K562 (cell line): ENCODE measurements around the gene ANKRD13B. TPM values are rescaled to one million over a fixed set of nuclear protein-coding genes. Genes with fewer than 3 reads are reported as not detected.

Experiments used
- ATAC-seq: fragments of 200-7000 bp; cut with Tn5 transposase; 3 replicates; pipeline ENCODE4 v1.9.1; 2020; ENCODE audit warnings: moderate library complexity
- BruUV-seq: library from RNA; stranded (reverse); fragments of 400-500 nt; replicated peaks from 2 replicates; lab custom pipeline; 2021; lab: Mats Ljungman, UMichigan
- CTCF ChIA-PET: fragments of 300-600 bp; formaldehyde crosslinking; extraction: SDS; loops from one replicate; lab custom pipeline; 2021; ENCODE audit warnings: low intra/inter-chr PET ratio; lab: Yijun Ruan, JAX
- POLR2A ChIA-PET: fragments of 300-600, 350-650 bp; sonication (Branson Sonifier 250); formaldehyde crosslinking; extraction: SDS; loops from one replicate; lab custom pipeline; 2021; ENCODE audit warnings: antibody characterized with exemption, inconsistent platforms; lab: Yijun Ruan, JAX
- DNase-seq, 4 experiments: peaks; one replicate each; pipeline versions ENCODE4 v3.0.0 to v3.0.0-alpha.2; 2011 to 2018; ENCODE audit warnings: low spot score in 3 of 4, mixed read lengths in 3 of 4; ENCODE audit errors: extremely low read depth in 1 of 4
- FAIRE-seq: peaks from 2 replicates; lab custom pipeline; 2011; peaks lifted over from hg19 to GRCh38; lab: Jason Lieb, UNC
- H2AFZ ChIP-seq: 2 replicates; pipeline ENCODE4 v1.6.0; 2011; ENCODE audit warnings: low read depth, low read length, control low read depth, inconsistent platforms
- H3K27ac ChIP-seq: fragments of 200-600 bp; 3 replicates; pipeline ENCODE4 v1.8.0; 2011; ENCODE audit warnings: low read depth, mild to moderate bottlenecking, control low read depth, inconsistent platforms, low read length, moderate library complexity, mixed read lengths; ENCODE audit errors: extremely low read depth
- H3K27me3 ChIP-seq, 2 experiments: fragments of 300-600 bp in 1 of 2; 2 replicates in 1 of 2; 3 replicates in 1 of 2; pipeline versions ENCODE4 v1.6.0 to v1.8.0; 2011; ENCODE audit warnings: inconsistent platforms in 2 of 2, low read length in 2 of 2, mild to moderate bottlenecking in 1 of 2, mixed read lengths in 1 of 2, moderate library complexity in 1 of 2; ENCODE audit not compliant: control insufficient read depth in 2 of 2, insufficient read depth in 2 of 2
- H3K36me3 ChIP-seq: fragments of 300-600 bp; 3 replicates; pipeline ENCODE4 v1.8.0; 2011; ENCODE audit warnings: mild to moderate bottlenecking, low read length, inconsistent platforms; ENCODE audit not compliant: control insufficient read depth, insufficient read depth
- H3K4me1 ChIP-seq, 2 experiments: fragments of 200-600 bp in 1 of 2; replicated peaks in 1 of 2; 2 replicates in 1 of 2; 3 replicates in 1 of 2; pipeline versions ENCODE4 v1.5.1 to v1.8.0; 2011; ENCODE audit warnings: inconsistent platforms in 2 of 2, low read length in 2 of 2, mild to moderate bottlenecking in 1 of 2, mixed read lengths in 1 of 2, moderate library complexity in 1 of 2; ENCODE audit not compliant: control insufficient read depth in 2 of 2, insufficient read depth in 2 of 2
- H3K4me2 ChIP-seq: 2 replicates; pipeline ENCODE4 v1.6.1; 2011; ENCODE audit warnings: low read length, control low read depth, inconsistent platforms, mixed read lengths; ENCODE audit not compliant: insufficient read depth
- H3K4me3 ChIP-seq: fragments of 200-600 bp; sonication (generic), shearing (Covaris generic); 2 replicates; pipeline ENCODE4 v1.5.1; 2016; ENCODE audit warnings: control low read depth, inconsistent platforms
- H3K79me2 ChIP-seq: fragments of 200-600 bp; 3 replicates; pipeline ENCODE4 v1.8.0; 2011; ENCODE audit warnings: low read length, inconsistent platforms; ENCODE audit not compliant: control insufficient read depth, insufficient read depth
- H3K9ac ChIP-seq, 2 experiments: 2 replicates each; pipeline versions ENCODE4 v1.6.0 to v1.6.1; 2011; ENCODE audit warnings: low read depth in 2 of 2, low read length in 2 of 2, control low read depth in 1 of 2, inconsistent platforms in 1 of 2, mild to moderate bottlenecking in 1 of 2, mixed read lengths in 1 of 2; ENCODE audit not compliant: insufficient read depth in 1 of 2
- H3K9me1 ChIP-seq: one replicate; pipeline ENCODE4 v1.6.0; 2011; ENCODE audit warnings: inconsistent platforms, mild to moderate bottlenecking, low read length, moderate library complexity; ENCODE audit not compliant: control insufficient read depth, insufficient read depth
- H3K9me3 ChIP-seq: replicated peaks from 2 replicates; pipeline ENCODE4 v1.5.1; 2011; ENCODE audit warnings: low read depth, low read length, inconsistent platforms; ENCODE audit not compliant: control insufficient read depth, insufficient read depth
- H4K20me1 ChIP-seq: replicated peaks from 2 replicates; pipeline ENCODE4 v1.6.1; 2011; ENCODE audit warnings: low read length, inconsistent platforms, mixed read lengths; ENCODE audit not compliant: control insufficient read depth, insufficient read depth
- MAFF ChIP-seq: IDR thresholded peaks from 2 replicates; pipeline ENCODE4 v1.6.1; 2012; ENCODE audit warnings: low read length, improper control_type of control experiment
- RBM22 ChIP-seq: fragments of 200-400 bp; formaldehyde crosslinking; IDR thresholded peaks from 2 replicates; pipeline ENCODE4 v1.6.1; 2018; ENCODE audit warnings: low read length, low read depth; ENCODE audit not compliant: poor library complexity, severe bottlenecking
- RUNX1 ChIP-seq: sonication (generic); IDR thresholded peaks from 2 replicates; pipeline ENCODE4 v1.6.1; 2016; ENCODE audit warnings: antibody characterized with exemption, low read depth
- SIN3A ChIP-seq, 2 experiments: fragments of 150-350 bp in 1 of 2; IDR thresholded peaks; 2 replicates each; pipeline ENCODE4 v1.6.1; 2011 to 2016; ENCODE audit warnings: borderline replicate concordance in 2 of 2, low read depth in 2 of 2, low read length in 2 of 2, mild to moderate bottlenecking in 2 of 2, moderate library complexity in 2 of 2; ENCODE audit not compliant: control insufficient read depth in 1 of 2
- SLC30A9 ChIP-seq: fragments of 250-450 bp; sonication (Bioruptor Pico); IDR thresholded peaks from 2 replicates; pipeline ENCODE4 v1.8.0; 2022; ENCODE audit warnings: mild to moderate bottlenecking, moderate library complexity
- TEAD1 ChIP-seq, 2 experiments: fragments of 450-650 bp in 1 of 2; sonication (generic) in 1 of 2; formaldehyde crosslinking; IDR thresholded peaks; 2 replicates each; pipeline versions ENCODE4 v1.4.0 to v1.8.0; 2020 to 2022; ENCODE audit warnings: mild to moderate bottlenecking in 2 of 2, missing genetic modification reagents in 1 of 2
- ZNF274 ChIP-seq: IDR thresholded peaks from 2 replicates; pipeline ENCODE4 v1.6.1; 2011; ENCODE audit warnings: low read depth, mild to moderate bottlenecking, low read length, moderate library complexity, borderline replicate concordance
- ZNF785 ChIP-seq: fragments of 250-450 bp; sonication (Bioruptor Pico); IDR thresholded peaks from 2 replicates; pipeline ENCODE4 v1.4.0; 2020; ENCODE audit warnings: mild to moderate bottlenecking
- WGBS: fragments of 100-300 bp; shearing (Covaris generic); methylation state at CpG from one replicate; pipeline ENCODE4 v1.1.6; 2016; ENCODE audit warnings: low coverage, mixed read lengths; ENCODE audit not compliant: insufficient coverage; ENCODE audit errors: missing lambda C conversion rate; 5-methylcytosine and 5-hydroxymethylcytosine counted together
- in situ Hi-C: fragments of 300-500 bp; cut with MboI; formaldehyde crosslinking; loops from 4 replicates; pipeline ENCODE4 v1.15.0; 2018; ENCODE audit warnings: inconsistent platforms, mixed read lengths
- intact Hi-C: fragments of 100-400 bp; cut with micrococcal nuclease; formaldehyde crosslinking; loops from 2 replicates; pipeline ENCODE4 v1.14.2; 2022
- polyA plus RNA-seq, 8 experiments: library from polyadenylated mRNA; depleted of rRNA in 4 of 8; stranded (reverse) in 5 of 8; unstranded in 3 of 8; fragments of >200 nt; fragmentation: Nextera tagmentation in 2 of 8; fragmentation: Illumina TruSeq in 1 of 8; extraction: Ambion mirVana in 2 of 8; extraction: Trizol in 1 of 8; gene quantifications; 2 replicates each; pipeline versions ENCODE4 v1.2.1 to v1.2.3, GENCODE V29; 2011 to 2014; ENCODE audit warnings: inconsistent platforms in 1 of 8, missing spikeins in 1 of 8
- total RNA-seq, 7 experiments: library from RNA; depleted of rRNA in 6 of 7; stranded (reverse); fragments of >200 nt in 6 of 7; fragmentation: Illumina TruSeq in 2 of 7; extraction: Trizol in 2 of 7; gene quantifications; 2 replicates each; pipeline versions ENCODE4 v1.2.1 to v1.2.3, GENCODE V29; 2011 to 2021; ENCODE audit warnings: low replicate concordance in 1 of 7
- TF ChIP-seq, protein P1 (sequence below): sonication (generic); formaldehyde crosslinking; IDR thresholded peaks from 2 replicates; pipeline ENCODE4 v1.8.0; 2023; ENCODE audit warnings: mild to moderate bottlenecking, missing genetic modification reagents
- TF ChIP-seq, protein P2 (sequence below): sonication (generic); formaldehyde crosslinking; IDR thresholded peaks from 2 replicates; pipeline ENCODE4 v1.8.1; 2023; ENCODE audit warnings: mild to moderate bottlenecking, missing genetic modification reagents
- TF ChIP-seq, protein P3 (sequence below): sonication (generic); formaldehyde crosslinking; IDR thresholded peaks from 2 replicates; pipeline ENCODE4 v1.4.0; 2020; ENCODE audit warnings: mild to moderate bottlenecking, missing genetic modification reagents

The ANKRD13B gene
- total and polyA plus RNA-seq, 9 of the 15 experiments (the other 6 are each of a cell fraction or from before 2014, with no cell fraction given), result 0.15 to 28.1 (median 4.6) TPM

DNA sequence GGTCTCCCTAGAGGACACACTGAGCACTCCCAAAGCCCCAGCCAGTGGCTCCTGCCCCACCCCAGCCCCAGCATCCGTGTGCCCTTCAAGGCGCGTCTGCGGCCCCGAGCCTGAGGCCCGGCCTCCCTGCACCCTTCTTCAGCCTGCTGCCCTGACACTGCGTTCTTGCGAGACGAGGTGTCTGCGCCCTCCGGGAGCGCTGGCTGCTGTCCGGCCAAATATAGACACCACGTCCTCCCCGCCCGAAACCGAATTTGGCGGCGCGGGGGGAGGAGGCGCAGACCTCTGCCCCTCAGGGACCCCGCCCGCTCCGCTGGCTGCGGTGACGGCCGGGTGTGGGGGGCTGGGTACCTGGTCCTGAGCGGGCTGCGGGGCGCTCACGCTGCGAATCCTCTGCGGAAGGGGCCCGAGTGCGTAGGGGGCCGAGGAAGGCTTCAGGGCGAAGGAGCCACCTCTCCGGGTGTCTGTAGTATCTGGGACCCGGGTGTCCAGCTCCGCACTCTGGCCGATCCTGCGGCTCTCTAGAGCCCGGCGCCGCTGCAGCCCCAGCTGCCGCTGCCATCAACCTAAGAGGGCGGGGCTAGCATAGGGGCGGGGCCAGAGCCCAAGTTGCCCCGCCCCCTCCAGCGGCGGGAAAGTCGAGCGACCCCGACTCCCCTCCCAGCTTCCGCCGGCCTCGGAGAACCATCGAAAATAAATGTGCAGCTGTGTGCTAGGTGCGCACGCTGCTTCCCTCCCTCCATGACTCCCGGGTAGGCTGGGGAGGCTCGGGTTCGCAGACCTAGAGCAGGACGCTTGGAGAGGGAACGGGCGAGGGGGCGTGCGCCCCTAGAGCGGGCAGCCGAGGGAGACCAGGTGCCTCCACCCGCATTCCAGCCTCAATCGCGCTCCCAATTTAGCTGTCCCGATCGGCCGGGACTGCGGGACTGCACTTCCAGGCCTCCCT, 29.7 kb downstream of the ANKRD13B start, which contains the start of gene CORO6 (continued):
- TF ChIP-seq, protein P1, sequence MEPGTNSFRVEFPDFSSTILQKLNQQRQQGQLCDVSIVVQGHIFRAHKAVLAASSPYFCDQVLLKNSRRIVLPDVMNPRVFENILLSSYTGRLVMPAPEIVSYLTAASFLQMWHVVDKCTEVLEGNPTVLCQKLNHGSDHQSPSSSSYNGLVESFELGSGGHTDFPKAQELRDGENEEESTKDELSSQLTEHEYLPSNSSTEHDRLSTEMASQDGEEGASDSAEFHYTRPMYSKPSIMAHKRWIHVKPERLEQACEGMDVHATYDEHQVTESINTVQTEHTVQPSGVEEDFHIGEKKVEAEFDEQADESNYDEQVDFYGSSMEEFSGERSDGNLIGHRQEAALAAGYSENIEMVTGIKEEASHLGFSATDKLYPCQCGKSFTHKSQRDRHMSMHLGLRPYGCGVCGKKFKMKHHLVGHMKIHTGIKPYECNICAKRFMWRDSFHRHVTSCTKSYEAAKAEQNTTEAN (CRISPR knock-in tag), result no peak

DNA sequence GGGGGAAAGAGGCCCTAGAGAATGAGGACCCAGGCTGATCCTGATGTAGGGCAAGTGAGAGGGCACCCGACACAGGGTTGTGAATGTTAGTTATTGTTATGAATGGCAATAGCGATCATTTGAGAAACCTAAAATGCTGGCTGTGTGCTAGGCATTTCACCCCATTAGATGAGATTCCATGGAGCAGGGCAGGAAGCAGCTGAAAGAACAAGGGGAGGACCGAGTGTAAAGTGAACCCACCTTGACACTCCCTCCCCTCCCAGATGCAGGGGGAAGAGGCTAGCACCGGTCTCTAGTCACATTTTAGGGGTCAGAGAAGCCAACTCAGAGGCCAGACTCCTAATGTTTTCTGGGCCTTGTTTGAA, 30.3 kb downstream of the ANKRD13B start:
- Histone ChIP-seq H3K79me2 (no peaks in the 10 kb centered on the region), H3K4me2 (peak overlapping the region; percentile 89), H3K9me1 (no peaks in the 10 kb centered on the region), H4K20me1 (no peaks in the 10 kb centered on the region; the same call in 1 of the 2 replicates), H3K27me3 (no peaks in the 10 kb centered on the region), H3K9me3 (no peaks in the 10 kb centered on the region), H3K4me3 (peak overlapping the region; percentile 63), H3K36me3 (no peaks in the 10 kb centered on the region), H3K27ac (peak overlapping the region; percentile 45; the same call in 2 of the 3 replicates), H3K9ac (peak overlapping the region; percentile 66 to 97), H3K4me1 (peaks cover 16 to 33% of the 10 kb centered on the region in 2 experiments; a peak in 4 of 5 replicates), H2AFZ (peak overlapping the region; percentile 99)
- in situ Hi-C loops, result no loop called here
- POLR2A ChIA-PET, result interaction anchor here (0.6 to 1.3 kb wide), 3 partner anchors 12 to 525 kb away, joined by 3 to 4 read pairs (median 3); no protein-coding TSS in a partner anchor
- intact Hi-C loops, result no loop called here
- WGBS, result 16% methylated on average over 4 of the region's 4 CpGs
- peak; percentile 10 for ATAC-seq
- FAIRE-seq, result no peak
- CTCF ChIA-PET, result no interaction called here
- no peak for DNase-seq
- BruUV-seq, result TSS peak; percentile 84
- TF ChIP-seq RUNX1, result no peak
- TF ChIP-seq, protein P2, sequence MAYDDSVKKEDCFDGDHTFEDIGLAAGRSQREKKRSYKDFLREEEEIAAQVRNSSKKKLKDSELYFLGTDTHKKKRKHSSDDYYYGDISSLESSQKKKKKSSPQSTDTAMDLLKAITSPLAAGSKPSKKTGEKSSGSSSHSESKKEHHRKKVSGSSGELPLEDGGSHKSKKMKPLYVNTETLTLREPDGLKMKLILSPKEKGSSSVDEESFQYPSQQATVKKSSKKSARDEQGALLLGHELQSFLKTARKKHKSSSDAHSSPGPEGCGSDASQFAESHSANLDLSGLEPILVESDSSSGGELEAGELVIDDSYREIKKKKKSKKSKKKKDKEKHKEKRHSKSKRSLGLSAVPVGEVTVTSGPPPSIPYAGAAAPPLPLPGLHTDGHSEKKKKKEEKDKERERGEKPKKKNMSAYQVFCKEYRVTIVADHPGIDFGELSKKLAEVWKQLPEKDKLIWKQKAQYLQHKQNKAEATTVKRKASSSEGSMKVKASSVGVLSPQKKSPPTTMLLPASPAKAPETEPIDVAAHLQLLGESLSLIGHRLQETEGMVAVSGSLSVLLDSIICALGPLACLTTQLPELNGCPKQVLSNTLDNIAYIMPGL (CRISPR knock-in tag), result 0 out of 2 replicates have a peak, but pooled peaks have one; percentile 45
- no peak for TF ChIP-seq RBM22
- TF ChIP-seq TEAD1 (CRISPR knock-in tag; IDR thresholded peaks at IDR 0.05), result 0 out of 4 replicates have a peak, but pooled peaks of 1 of the 2 experiments have one; percentile 10
- TF ChIP-seq SIN3A (IDR thresholded peaks at IDR 0.05; ENCODE audit: borderline replicate concordance in 2 of 2, control insufficient read depth in 1 of 2, low read depth in 2 of 2, low read length in 2 of 2), result no peak
- no peak for TF ChIP-seq SLC30A9 (CRISPR knock-in tag)
- TF ChIP-seq MAFF, result no peak
- no peak for TF ChIP-seq ZNF274
- TF ChIP-seq, protein P3, sequence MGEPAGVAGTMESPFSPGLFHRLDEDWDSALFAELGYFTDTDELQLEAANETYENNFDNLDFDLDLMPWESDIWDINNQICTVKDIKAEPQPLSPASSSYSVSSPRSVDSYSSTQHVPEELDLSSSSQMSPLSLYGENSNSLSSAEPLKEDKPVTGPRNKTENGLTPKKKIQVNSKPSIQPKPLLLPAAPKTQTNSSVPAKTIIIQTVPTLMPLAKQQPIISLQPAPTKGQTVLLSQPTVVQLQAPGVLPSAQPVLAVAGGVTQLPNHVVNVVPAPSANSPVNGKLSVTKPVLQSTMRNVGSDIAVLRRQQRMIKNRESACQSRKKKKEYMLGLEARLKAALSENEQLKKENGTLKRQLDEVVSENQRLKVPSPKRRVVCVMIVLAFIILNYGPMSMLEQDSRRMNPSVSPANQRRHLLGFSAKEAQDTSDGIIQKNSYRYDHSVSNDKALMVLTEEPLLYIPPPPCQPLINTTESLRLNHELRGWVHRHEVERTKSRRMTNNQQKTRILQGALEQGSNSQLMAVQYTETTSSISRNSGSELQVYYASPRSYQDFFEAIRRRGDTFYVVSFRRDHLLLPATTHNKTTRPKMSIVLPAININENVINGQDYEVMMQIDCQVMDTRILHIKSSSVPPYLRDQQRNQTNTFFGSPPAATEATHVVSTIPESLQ (CRISPR knock-in tag), result no peak
- TF ChIP-seq ZNF785, result no peak
